GM21528 (cell line): ENCODE data around the gene PTPRQ.

Experiments
- ATAC-seq: cut with Tn5 transposase; IDR thresholded peaks from one replicate; pipeline ENCODE4 v1.9.1; 2021; ENCODE audit warnings: mild to moderate bottlenecking, moderate library complexity; ENCODE audit not compliant: unreplicated experiment, low FRiP score

PTPRQ gene

DNA sequence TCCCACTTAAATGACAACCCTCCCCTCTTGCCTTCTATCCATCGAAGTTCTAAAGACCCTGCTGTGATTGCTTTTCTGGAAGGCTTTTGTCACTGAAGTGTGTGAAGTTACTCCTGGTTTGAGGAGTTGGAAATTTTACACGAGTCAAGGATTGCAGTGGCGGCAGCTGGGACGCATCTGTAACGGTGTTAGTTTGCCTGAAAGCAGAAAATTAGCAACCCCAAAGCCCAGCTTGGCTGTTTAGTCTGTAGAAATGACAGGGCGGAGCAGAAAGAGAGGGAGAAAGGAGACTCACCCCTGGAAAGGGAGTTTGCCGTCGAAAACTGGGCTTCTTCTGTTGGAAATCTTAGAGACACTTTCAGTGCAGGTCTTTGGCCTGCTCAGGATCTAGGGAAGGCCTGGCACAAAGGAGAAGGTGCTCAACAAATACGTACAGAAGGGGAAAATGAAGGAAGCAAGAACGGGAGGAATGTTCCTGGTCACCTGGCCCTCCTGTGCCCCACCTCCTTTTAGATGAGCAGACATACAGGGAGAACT lies 271.7 kb downstream of the PTPRQ start:
- ATAC-seq, result no peak

DNA sequence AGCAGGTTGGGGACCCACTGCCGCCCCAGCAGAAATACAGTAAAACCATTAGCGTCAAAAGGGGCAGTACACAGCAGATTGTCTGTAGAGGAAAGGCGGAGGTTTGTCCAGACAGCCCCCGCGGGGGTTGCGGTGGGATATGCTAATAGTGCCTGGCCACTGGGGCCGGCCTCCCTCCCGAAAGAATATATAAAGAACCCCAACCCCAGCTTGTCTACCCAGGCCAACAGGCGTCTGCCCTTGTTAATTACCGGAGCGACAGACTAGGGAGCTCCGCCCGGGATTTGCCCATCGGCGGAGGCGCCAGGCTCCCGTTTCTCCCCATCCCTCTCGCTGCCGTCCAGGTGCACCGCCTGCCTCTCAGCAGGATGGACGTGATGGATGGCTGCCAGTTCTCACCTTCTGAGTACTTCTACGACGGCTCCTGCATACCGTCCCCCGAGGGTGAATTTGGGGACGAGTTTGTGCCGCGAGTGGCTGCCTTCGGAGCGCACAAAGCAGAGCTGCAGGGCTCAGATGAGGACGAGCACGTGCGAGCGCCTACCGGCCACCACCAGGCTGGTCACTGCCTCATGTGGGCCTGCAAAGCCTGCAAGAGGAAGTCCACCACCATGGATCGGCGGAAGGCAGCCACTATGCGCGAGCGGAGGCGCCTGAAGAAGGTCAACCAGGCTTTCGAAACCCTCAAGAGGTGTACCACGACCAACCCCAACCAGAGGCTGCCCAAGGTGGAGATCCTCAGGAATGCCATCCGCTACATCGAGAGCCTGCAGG lies 272.8 kb downstream of the PTPRQ start, which contains the start of gene MYF5:
Gene MYF5, plus strand, starts transcription at position 217 of the 774 bp plus-strand sequence. Its CDS starts 152 bp downstream, at position 369.
- ATAC-seq, result no peak

DNA sequence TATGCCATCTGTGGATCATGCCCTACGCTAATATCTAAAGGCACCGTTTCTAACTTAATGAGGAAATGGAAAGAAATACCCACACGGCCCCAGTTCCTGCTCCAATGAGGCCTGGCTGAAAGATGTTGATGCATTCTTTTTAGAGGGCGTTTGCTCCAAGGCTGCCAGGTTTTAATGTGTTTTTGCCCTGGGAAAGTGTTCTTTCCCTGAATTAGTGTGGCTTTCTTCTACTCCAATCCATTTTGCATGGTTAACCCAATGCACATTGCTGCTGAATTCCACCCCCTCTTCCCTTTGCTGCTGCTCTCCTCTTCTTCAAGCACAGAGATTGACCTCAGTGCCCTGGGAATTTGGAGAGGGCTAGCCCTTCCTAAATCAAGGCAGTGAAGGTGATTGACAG lies 273.8 kb downstream of the PTPRQ start:
- no peak for ATAC-seq

DNA sequence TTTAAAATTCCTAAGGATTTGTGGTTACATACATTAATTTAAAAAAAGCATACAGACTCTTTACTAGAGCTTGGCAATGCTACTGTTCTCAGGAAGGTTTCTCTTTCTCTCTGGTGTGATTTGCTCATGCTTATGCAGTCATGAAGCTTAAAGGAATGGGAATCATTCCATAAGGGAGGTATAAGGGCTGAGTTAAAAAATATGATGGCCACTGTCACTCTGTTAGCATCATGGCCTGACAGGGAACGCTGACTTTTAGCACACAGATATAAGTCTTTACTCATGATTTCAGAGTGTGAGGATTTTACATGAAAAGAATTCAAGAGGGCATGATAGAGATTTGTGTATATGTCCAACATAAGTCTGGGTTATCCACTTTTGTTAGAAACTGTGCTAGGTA lies 276.5 kb downstream of the PTPRQ start:
- no peak for ATAC-seq

DNA sequence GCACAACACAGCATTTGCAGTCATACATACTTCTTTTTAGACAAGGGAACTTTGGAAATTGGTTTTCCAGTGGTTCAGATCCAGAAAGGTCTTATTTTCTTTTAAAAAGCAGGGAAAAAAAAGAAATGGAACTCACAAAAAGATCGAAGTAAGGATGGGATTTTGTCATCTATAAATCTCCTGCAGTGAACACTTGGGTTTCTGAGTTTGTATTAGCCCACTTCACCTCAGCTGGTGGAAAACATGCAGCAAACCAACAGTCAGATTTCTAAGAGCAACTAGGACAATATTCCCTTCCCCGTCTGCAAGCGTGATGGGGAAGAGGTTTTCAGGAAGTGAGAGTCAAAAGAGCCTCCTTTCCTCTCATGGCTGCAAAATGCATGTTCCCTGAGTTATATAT lies 277.3 kb downstream of the PTPRQ start:
- no peak for ATAC-seq
